OCI-M1 (cell line): ENCODE data around the gene IDH2.
A peak's percentile ranks its signal among the peaks of the same experiment; 100 is the strongest.
"Not testable (repeated sequence)": the region's sequence is repeated elsewhere in the genome, so short reads cannot be mapped to it uniquely, and the experiment has no call there.

Experiments used
- DNase-seq: peaks from one replicate; lab custom pipeline; 2025; lab: John Stamatoyannopoulos, UW

The IDH2 gene

DNA sequence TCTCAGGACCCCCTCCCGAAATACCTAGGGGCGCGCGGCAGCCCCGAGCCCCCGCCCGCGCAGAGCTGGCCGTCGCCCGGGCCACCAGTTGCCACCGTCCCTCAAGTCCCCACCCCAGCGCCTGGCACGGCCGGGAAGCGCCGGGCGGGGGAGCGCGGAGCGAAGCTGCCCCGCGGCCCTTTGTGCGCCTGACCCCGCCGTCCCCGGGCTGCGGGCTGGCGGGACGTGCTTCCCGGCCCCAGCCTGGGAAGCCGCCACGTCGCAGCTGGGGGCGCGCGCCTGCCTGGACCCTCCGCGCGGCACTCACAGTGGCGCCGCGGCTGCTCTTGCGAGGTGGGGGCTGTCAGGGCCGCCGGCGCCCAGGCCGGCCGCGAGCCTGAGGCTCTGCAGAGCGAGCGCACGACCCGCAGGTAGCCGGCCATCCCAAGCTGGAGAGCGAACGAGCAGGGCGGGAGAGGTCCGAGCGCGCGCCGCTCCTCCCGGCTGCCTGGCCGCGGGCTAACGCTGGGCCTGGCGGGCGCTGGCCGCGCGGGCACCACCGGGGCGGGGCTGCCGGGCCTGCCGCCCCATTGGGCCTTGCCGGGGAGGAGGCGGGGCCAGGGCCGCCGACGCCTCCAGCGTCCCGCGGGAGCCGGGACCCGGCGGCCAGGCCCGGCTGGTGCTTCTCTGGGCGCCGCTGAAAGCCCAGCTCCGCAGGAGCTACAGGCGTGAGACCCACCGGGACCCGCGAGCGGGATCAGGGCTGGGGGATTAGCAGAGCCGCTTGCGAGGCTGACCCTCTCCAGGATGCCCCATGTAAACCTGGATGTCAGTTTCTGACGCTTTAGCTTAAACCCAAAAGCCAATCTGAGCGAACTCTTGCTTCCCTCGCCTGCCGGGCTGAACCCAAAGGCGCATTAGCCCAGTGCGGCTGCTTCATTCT, at the start of gene IDH2:
TSS of gene IDH2 (minus strand) at position 500 of the 922 bp plus-strand sequence. CDS start at position 422, 78 bp downstream.
- DNase-seq: peak; percentile 90

DNA sequence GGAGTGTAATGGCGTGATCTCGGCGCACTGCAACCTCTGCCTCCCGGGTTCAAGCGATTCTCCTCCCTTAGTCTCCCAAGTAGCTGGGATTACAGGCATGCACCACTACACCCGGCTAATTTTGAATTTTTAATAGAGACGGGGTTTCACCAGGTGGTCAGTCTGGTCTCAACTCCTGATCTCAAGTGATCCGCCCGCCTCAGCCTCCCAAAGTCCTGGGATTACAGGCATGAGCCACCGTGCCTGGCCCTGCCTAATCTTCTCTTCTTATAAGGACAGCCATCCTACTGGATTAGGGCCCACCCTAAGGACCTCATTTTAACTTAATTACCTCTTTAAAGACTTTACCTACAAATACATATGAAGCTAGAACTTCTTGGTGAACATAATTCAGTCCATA, 48.3 kb upstream of the IDH2 start:
- DNase-seq: not testable (repeated sequence)

DNA sequence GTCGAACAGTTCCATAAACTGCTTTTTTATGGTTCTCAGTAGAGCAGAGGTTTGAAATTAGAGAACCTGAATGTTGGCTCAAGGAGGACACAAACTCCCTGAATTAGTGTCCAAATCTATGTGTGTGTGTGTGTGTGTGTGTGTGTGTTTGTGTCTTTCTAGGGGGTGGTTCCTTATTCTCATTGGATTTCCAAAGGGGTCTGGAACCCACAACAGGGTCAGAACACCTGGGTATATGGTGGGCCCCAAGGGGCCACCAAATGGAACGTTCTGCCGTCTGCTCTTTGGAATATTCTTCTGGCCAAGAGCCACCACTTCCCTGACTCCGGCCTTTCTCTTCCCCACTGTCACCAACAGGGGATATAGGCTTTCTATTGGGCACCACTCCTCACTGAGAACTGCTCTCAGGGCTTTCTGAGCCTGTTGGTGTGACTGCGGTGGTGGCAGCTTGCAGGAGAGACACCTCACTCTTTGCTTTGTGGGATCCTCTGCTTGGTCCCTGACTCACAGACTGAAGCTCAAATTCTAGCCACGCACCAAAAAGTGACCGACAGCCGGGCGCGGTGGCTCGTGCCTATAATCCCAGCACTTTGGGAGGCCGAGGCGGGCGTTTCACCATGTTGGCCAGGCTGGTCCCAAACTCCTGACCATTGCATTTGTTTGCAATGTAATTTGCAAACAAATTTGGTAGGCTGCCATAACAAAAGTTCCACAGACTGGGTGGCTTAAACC, 47.5 kb upstream of the IDH2 start:
- no peak for DNase-seq

DNA sequence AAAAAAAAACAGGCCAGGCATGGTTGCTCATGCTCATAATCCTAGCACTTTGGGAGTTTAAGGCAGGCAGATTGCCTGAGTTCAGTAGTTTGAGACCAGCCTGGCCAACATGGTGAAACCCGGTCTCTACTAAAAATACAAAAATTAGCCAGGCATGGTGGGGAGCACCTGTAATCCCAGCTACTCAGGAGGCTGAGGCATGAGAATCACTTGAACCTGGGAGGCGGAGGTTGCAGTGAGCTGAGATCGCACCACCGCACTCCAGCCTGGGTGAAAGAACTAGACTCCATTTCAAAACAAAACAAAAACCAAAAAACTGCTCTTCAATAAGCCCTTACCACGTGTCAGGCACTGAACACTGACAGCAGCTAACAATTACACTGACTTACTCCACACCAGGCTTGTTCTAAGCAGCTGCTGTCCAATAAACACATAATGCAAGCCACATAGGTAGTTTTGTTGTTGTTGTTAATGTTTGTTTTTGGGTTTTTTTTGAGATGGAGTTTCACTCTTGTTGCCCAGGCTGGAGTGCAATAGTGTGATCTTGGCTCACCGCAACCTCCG, 44.0 kb upstream of the IDH2 start:
- not testable (repeated sequence) for DNase-seq

DNA sequence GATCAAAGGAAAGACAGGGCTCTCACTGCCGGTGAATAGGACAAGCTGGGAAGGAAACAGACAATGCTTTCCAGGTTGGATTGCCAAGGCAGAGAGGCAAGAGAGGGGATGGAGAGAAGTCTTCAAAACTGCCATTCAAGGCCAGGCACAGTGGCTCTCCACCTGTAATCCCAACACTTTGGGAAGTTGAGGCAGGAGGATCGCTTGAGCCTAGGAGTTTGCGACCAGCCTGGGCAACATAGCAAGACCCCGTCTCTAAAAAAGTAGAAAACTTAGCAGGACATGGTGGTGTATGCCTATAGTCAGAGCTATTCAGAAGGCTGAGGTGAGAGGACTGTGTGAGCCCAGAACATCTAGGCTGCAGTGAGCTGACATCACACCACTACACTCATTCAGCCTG, 43.5 kb upstream of the IDH2 start:
- DNase-seq: no peak

DNA sequence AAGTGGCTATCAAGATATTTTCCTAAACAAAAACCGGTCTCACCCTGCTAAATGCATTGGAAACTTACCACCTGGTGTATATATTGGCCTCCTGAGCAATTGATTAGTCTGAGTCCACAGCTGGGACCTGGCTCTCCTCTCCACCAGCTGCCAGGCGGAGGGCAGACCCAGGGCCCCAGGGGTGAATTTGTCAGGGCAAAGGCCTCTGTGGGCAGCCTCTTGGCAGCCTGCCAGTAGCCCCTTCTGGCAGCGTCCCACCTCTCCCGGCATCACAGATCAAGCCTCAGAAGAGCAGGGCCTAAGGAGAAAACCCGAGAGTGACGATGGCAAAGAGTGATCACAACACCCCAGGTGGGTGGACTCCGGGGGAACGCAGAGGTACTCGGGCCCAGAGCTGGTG, 43.0 kb upstream of the IDH2 start:
- DNase-seq: no peak

DNA sequence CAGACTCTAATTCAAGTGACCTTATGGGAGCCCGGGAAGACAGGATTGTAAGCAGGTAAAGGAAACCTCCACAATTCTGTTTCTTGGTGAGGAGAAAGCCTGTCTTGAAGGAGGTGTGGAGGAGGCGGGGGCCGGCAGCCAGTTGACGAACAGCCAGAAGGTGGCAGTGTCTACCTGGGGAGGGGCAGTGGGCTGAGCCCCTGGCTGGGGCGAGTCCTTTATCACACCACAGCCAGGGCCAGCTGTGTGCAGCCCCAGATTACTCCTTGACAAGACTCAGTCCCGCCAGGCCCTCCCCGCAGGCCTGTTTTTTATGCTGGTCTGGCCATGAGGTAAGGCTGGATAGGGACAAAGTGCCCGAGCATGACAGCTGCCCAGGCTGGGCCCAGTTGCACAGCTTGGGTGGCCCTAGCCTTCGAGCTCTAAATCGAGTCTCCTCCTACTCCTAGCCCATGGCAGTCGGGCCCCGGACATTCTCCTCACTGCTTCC, 40.9 kb upstream of the IDH2 start:
- DNase-seq: peak; percentile 98

DNA sequence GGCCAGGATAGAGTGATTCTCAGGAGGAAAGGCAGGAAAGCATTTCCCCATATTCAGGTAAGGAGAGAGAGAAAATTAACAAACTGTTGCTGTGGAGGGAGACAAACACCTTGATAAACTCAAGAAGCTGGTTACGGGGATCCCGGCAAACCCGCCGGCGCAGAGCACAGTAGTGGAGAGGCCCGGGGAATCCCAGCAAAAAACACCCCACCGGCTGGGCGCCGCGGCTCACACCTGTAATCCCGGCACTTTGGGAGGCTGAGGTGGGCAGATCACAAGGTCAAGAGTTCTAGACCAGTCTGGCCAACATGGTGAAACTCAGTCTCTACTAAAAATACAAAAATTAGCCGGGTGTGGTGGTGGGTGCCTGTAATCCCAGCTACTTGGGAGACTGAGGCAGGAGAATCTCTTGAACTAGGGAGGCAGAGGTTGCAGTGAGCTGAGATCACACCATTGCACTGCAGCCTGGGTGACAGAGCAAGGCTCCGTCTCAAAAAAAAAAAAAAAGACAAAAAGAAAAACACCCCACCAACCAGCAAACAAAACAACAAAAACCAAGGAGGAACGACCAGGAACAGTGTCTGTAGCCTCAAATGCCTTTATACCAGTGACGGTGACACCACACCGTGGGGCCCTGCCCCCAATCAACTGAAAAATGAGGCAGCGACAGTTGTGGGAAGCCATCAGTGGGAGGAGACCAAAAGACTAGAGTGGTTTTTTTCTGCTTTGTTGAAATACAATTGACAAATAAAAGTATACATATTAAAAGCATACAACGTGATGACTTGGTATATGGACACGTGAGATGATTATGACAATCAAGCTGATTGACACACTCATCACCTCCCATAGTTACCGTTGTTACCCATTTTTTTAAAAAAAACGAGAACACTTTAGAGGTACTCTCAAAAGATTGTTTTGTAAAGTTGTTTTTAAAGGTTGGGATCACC, 40.2 kb upstream of the IDH2 start:
- peak; percentile 88 for DNase-seq

DNA sequence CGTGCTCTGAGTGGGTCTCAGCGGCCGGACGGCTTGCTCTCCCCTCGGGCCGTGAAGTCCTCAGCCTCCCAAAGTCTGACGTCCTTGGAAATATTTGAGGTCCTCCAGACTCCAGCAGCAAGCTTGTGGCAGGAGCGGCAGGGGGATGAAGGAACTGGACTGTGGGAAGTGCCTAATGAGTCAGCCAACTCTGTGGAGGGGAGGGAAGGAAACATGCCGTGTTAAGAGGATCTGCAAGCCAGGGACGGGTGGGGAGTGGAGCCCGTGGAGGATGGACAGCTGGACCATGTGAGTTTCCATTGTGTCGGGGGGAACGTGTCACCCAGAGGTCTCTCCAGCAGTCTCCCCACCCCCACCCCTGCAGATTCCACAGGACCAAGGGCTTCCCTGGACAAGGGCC, 39.4 kb upstream of the IDH2 start:
- DNase-seq: no peak

DNA sequence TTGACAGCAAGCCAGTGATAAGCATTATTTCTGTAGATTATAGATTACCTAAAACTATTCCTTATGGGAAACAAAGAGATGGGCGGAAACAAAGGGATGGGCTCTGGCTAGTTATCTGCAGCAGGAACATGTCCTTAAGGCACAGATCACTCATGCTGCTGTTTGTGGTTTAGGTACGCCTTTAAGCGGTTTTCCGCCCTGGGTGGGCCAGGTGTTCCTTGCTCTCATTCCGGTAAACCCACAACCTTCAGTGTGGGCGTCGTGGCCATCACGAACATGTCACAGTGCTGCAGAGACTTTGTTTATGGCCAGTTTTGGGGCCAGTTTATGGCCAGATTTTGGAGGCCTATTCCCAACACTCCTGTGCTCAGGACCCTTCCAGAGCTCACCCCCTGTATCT, 37.3 kb upstream of the IDH2 start:
- not testable (repeated sequence) for DNase-seq

DNA sequence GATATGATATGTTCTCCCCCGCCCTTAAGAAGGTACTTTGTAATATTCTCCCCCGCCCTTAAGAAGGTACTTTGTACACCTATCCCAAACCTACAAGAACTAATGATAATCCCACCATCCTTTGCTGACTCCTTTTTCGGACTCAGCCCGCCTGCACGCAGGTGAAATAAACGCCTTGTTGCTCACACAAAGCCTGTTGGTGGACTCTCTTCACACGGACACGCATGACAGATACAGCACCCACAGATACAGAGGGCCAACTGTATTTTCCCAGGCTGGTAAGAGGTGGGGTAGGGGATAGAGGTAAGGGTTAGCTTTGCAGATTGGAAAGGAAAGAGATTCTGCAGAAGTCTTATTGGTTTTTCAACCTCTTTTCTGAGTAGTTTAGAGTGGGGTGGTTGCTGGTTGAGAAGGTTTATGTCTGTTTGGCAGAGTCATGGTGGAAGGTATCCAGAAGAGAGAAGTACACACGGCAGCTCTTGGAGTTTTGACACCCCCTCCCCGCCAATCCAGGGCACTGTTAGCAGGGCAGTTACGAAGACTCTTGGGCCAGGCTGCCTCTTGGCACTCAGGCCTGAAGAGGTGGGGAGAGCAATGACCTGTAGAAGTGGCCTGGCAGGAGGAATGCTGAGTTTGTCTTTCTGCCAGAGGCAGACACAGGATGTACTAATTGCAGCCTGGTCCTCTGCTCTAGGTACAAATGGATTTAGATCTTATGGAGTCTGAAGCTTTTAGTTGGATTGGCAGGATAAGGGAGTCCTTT, 36.0 kb upstream of the IDH2 start:
- DNase-seq: no peak

DNA sequence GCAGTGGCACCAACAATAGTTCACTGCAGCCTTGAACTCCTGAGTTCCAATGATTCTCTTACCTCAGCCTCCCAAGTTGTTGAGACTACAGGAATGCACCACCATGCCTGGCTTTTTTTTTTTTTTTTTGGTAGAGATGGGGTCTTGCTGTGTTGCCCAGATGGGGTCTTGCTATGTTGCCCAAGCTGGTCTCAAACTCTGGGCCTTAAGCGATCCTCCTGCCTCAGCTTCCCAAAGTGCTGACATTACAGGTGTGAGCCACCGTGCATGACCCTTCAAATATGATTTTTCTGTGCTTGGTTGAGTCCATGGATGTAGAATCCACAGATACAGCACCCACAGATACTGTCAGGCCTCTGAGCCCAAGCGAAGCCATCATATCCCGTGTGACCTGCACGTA, 30.2 kb upstream of the IDH2 start:
- DNase-seq: no peak

DNA sequence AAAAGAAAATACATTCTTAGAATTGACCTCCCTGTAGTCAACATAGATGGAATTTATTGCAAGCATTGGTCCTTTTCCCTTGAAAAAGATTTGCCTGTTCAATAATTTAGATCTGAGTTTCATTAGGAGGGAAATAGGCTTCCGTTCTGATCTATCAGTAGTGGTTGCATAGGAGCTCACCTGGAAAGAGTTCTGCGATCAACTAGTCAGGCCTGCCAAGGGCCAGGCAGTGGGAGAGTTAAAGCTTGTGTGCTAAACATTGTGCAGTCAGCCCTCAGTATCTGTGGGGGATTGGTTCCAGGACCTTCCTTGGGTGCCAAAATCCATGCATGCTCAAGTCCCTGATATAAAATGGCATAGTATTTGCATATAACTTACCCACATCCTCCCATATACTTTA, 29.6 kb upstream of the IDH2 start:
- DNase-seq: no peak

DNA sequence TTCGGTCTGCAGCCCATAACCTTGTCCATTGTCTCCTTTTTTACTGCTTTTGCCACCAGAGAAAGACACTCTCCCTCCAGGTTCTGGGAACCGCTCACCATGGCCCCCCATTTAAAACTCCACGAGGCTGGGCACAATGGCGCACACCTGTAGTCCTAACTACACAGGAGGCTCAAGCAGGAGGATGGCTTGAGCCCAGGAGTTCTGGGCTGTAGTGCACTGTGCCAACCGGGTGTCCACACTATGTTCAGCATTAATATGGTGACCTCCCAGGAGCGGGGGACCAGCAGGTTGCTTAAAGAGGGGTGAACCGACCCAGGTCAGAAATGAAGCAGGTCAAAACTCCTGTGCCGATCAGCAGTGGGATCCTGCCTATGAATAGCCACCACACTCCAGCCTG, 28.0 kb upstream of the IDH2 start:
- no peak for DNase-seq

DNA sequence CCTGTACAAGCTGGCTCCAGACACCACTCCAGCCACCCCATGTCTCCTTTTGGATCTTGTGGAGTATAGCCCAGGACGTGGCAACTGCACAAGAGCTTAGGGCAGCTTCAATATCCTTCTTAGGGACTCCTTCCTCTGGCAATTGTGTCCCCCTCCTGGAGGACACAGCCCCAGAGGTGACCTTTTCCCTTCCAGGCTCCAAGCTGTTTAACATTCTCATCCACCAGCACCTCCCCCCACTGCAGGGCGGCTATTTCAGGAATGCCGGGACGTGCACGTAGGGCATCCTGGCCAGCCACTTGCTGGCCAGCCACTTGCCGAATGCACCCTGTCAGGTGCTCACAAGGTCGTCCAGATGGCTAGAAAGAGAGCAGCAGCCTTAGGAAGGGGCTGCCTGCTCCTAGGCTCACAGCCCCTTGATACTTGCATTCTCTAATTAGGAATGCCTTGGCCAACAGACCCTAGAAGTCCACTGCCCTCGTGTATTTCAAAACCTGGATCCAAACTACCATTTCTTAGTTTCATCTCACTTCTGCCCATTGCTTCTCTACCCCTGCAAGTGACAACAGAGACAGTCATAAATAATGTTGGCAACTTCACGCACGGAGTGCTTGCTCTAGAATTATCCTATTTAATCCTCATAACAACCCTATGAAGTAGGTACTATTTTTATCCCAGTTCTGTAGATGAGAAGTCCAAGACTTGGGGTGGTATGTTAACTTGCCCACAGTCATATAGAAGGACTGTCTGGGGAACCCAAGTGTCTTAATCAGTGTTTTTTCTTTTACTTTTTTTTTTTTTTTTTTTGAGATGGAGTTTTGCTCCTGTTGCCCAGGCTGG, 24.5 kb upstream of the IDH2 start:
- DNase-seq: no peak

DNA sequence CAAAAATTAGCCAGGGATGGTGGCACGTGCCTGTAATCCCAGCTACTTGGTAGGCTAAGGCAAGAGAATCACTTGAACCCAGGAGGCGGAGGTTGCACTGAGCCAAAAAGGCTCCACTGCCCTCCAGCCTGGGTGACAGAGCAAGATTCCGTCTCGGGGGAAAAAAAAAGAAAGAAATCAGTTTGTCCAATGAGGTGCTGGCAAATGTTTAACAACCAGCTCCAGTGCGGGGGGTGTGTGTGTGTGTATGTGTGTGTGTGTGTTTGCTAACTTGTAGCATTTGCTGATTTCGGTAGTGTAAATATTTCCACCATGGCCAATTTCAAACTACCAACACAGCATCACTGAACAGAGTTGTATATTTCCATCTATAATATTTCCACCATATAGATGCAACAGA, 23.8 kb upstream of the IDH2 start:
- no peak for DNase-seq

DNA sequence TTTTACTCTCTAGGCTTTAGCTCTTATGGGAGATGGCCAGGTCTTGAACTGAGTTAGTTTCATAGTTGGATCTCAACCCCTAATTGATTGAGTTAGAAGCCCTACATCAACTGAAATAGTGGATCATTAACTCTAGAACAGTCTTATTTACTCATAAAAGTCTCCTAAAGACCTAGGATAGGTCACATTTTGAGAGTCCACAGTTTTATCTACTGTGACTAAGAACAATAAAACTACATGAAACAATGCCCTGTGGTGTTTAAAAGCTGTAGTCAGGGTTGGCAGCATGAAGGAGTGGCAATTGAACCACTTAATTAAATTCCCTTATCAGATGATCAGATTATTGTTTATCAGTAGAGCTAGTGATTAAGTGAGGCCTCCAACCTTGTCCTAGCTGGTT, 22.2 kb upstream of the IDH2 start:
- no peak for DNase-seq

DNA sequence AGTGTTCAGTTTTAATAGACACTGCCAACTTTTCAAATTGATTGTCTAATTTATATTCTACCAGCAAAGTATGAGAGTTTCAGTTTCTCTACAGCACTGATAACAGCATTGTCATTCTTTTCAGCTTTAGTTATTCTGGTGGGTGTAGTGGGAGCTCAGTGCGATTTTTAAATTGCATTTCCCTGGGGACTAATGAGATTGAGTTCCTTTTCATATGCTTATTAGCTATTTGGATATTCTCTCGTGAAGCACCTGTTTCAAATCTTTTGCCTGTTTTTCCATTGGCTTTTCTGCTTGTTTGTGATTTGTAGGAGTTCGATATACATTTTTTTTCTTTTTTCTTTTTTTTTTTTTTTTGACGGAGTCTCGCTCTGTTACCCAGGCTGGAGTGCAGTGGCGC, 18.8 kb upstream of the IDH2 start:
- no peak for DNase-seq

DNA sequence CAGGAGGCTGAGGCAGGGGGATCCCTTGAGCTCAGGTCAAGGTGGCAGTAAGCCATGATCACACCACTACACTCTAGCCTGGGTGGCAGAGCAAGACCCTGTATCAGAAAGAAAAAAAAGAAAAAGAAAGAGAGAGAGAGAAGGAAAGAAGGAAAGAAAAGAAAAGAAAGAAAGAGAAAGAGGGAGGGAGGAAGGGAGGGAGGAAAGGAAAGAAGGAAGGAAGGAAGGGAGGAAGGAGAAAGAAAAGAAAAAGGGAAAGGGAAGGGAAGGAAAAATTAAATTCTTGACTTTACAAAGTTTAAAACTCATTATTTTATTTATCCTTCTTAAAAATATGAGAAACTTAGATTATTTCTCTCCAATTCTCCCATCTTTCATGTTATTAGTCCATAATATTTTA, 17.1 kb upstream of the IDH2 start:
- no peak for DNase-seq

DNA sequence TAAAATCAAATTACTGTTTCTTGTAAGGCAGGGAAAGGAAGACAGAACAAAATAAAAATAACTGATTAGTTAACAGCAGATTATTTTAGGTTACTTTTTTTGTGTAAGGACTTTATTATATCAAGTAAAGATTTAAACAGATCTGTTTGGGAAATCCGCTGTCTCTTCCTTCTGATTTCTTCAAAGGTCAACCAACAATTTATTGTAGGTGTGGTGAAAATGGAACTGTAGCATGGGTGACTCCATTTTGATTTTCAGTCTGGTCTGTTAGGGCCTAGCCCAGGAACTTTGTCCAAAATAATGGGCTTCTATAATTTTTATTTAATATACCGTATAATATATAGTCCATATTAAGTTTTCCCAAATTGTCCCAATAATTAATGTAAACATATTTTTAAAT, 13.5 kb upstream of the IDH2 start:
- no peak for DNase-seq
